Measurements from ENCODE around the gene KCTD15.
A peak's percentile ranks its signal among the peaks of the same experiment; 100 is the strongest.

Gene KCTD15

GRCh38 chr19:33796164-33796875 is at the start of gene KCTD15:
Gene KCTD15 (plus strand): TSS chr19:33796870. CDS start chr19:33800455, 3,585 bp downstream.
- DNase-seq (ENCODE audit: low read depth) = peak; percentile 9

- no peak for DNase-seq (ENCODE audit: low read depth)
Measured at GRCh38 chr19:33747273-33747672, 49.4 kb upstream of the KCTD15 start.

- no peak for DNase-seq (ENCODE audit: low read depth)
Measured at GRCh38 chr19:33748231-33748630, 48.4 kb upstream of the KCTD15 start.

GRCh38 chr19:33749016-33749415 is 47.7 kb upstream of the KCTD15 start:
- no peak for DNase-seq (ENCODE audit: low read depth)

GRCh38 chr19:33749619-33750175 is 47.0 kb upstream of the KCTD15 start:
- DNase-seq (ENCODE audit: low read depth) = no peak

GRCh38 chr19:33750587-33751435 is 45.9 kb upstream of the KCTD15 start:
- no peak for DNase-seq (ENCODE audit: low read depth)

- no peak for DNase-seq (ENCODE audit: low read depth)
Measured at GRCh38 chr19:33751436-33751770, 45.3 kb upstream of the KCTD15 start.

- DNase-seq (ENCODE audit: low read depth) = no peak
Measured at GRCh38 chr19:33752018-33752800, 44.5 kb upstream of the KCTD15 start.

- no peak for DNase-seq (ENCODE audit: low read depth)
Measured at GRCh38 chr19:33752945-33753344, 43.7 kb upstream of the KCTD15 start.

- no peak for DNase-seq (ENCODE audit: low read depth)
Measured at GRCh38 chr19:33754361-33754760, 42.3 kb upstream of the KCTD15 start.

- DNase-seq (ENCODE audit: low read depth) = no peak
Measured at GRCh38 chr19:33755099-33756035, 41.3 kb upstream of the KCTD15 start.

GRCh38 chr19:33756177-33756576 is 40.5 kb upstream of the KCTD15 start:
- DNase-seq (ENCODE audit: low read depth) = no peak

- DNase-seq (ENCODE audit: low read depth) = no peak
Measured at GRCh38 chr19:33758541-33759013, 38.1 kb upstream of the KCTD15 start.

GRCh38 chr19:33759356-33759755 is 37.3 kb upstream of the KCTD15 start:
- no peak for DNase-seq (ENCODE audit: low read depth)

- DNase-seq (ENCODE audit: low read depth) = no peak
Measured at GRCh38 chr19:33763633-33764371, 32.9 kb upstream of the KCTD15 start.

- no peak for DNase-seq (ENCODE audit: low read depth)
Measured at GRCh38 chr19:33766623-33767022, 30.0 kb upstream of the KCTD15 start.

- no peak for DNase-seq (ENCODE audit: low read depth)
Measured at GRCh38 chr19:33767898-33768413, 28.7 kb upstream of the KCTD15 start.

GRCh38 chr19:33769208-33769607 is 27.5 kb upstream of the KCTD15 start:
- no peak for DNase-seq (ENCODE audit: low read depth)

- no peak for DNase-seq (ENCODE audit: low read depth)
Measured at GRCh38 chr19:33770107-33770506, 26.6 kb upstream of the KCTD15 start.
